ENCODE results near the gene ZNF862.

DNA sequence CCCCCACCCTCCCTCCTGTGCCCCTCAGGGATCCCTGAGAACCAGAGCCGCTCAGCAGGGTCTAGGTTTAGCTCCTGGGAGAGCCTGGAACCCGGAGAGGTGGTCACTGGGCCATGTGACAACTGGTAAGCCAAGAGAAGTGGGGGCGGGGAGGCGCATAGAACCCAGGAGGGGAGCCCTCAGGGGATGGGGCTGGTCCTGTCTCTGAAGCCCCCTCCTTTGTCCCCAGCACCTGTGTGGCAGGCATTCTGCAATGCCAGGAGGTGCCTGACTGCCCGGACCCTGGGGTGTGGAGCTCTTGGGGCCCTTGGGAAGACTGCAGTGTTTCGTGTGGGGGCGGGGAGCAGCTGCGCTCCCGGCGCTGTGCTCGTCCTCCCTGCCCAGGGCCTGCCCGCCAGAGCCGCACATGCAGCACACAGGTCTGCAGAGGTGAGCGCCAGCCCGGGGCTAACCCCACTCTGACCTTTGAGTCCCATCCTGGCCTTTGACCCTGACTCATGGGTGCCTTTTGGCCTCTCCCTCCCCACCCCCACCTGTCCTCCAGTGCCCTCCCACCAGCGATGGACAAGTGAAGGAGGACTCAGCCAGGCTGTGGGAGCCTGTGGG lies 22.4 kb upstream of the ZNF862 start:
- TF ChIP-seq, protein P1, sequence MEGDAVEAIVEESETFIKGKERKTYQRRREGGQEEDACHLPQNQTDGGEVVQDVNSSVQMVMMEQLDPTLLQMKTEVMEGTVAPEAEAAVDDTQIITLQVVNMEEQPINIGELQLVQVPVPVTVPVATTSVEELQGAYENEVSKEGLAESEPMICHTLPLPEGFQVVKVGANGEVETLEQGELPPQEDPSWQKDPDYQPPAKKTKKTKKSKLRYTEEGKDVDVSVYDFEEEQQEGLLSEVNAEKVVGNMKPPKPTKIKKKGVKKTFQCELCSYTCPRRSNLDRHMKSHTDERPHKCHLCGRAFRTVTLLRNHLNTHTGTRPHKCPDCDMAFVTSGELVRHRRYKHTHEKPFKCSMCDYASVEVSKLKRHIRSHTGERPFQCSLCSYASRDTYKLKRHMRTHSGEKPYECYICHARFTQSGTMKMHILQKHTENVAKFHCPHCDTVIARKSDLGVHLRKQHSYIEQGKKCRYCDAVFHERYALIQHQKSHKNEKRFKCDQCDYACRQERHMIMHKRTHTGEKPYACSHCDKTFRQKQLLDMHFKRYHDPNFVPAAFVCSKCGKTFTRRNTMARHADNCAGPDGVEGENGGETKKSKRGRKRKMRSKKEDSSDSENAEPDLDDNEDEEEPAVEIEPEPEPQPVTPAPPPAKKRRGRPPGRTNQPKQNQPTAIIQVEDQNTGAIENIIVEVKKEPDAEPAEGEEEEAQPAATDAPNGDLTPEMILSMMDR (IDR thresholded peaks at IDR 0.05): no peak
- TF ChIP-seq POLR2A (IDR thresholded peaks at IDR 0.05) (no peak), EP300 (IDR thresholded peaks at IDR 0.05) (no peak)
